HG02943 (cell line): ENCODE measurements around the gene RDX.
"Not testable (repeated sequence)": the region's sequence is repeated elsewhere in the genome, so short reads cannot be mapped to it uniquely, and the experiment has no call there.

Experiments used
- ATAC-seq: cut with Tn5 transposase; IDR thresholded peaks from one replicate; pipeline ENCODE4 v1.9.1; 2021; ENCODE audit warnings: mild to moderate bottlenecking, low read depth, moderate library complexity; ENCODE audit not compliant: unreplicated experiment

Gene RDX

DNA sequence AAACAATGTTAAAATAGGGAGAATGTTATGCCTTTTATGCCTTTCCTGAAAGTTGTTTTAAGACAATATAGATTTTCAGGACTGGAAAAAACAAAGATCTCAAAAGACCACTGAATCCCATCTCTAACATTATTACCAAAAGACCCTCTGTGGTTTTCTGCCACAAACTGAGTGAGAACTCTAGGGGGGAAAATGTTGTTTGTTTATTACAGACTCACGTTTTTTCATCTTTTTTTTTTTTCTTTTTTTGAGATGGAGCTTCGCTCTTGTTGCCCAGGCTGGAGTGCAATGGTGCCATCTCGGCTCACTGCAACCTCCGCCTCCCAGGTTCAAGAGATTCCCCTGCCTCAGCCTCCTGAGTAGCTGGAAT is 9.6 kb upstream of the RDX start:
- ATAC-seq = not testable (repeated sequence)

DNA sequence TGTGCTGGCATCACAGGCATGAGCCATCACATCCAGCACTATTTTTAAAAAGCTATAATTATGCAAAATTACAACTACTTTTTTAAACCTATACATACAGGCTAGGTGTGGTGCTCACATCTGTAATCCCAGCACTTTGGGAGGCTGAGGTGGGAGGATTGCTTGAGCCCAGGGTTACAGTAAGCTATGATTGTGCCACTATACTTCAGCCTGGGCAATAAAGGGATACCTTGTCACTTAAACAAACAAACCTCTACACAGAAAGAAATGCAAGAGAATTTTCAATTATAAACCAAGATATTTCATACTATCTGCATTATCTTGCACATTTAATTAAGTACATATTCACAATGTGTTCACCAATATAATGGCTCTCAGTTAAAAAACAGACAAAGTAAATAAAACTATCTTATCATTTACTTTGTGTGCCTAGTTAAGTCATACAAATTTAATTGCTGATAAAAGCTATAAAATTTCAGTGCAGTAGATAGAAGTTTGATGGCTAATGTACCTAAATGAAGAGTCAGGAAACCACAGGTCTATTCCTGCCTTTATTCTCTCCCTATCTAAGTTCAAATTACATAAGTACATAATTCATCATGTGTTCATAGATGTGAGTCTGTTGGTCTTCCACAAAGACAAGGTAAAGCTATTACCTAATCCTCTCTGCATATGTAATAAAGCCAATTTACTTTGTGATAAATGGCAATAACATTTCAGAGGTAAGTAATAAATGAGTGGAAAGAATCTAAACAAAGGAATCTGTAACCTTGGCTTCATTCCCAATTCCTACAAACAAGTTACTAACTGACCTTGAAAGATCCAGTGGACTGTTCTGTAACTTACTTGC is 9.0 kb upstream of the RDX start:
- no peak for ATAC-seq

DNA sequence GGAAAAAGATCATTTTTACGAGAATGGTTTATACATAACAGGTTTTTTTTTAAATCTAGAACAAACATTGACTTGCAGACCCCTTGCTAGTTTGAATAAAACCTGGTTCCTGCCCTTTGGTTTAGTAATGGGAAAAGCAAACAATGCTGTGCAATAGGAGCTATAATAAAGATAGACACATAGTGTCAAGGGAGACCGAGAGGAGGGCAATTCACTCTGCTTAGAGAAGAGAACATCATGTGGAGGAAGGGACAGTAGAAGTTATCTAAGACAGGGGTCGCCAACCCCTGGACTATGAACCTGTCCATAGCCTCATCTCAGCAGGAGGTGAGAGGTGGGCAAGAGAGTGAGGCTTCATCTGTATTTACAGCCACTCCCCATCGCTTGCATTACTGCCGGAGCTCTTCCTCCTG is 7.0 kb upstream of the RDX start:
- no peak for ATAC-seq

DNA sequence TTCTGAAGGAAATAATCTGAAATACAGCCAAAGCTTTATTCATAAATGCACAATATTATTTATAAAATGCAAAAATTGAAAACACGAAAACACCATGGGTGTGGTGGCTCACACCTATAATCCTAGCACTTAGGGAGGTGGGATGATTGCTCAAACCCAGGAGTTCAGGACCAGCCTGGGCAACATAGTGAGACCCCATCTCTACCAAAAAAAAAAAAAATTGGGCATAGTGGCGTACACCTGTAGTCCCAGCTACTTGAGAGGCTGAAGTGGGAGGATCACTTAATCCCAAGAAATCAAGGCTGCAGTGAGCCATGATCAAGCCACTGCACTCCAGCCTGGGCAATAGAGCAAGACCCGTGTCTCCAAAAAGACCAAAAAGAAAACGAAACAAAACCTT is 5.2 kb upstream of the RDX start:
- no peak for ATAC-seq

DNA sequence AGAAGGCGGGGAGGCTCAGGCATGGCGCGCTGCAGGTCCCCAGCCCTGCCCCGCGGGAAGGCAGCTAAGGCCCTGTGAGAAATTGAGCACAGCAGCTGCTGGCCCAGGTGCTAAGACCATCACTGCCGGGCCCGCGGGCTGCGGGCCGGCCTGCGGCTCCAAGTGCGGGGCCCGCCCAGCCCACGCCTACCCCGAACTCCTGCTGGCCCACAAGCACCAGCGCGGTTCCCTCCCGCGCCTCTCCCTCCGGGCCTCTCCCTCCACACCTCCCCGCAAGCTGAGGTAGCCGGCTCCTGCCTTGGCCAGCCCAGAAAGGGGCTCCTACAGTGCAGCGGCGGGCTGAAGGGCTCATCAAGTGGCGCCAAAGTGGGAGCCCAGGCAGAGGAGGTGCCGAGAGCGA is 4.6 kb upstream of the RDX start:
- ATAC-seq = no peak

DNA sequence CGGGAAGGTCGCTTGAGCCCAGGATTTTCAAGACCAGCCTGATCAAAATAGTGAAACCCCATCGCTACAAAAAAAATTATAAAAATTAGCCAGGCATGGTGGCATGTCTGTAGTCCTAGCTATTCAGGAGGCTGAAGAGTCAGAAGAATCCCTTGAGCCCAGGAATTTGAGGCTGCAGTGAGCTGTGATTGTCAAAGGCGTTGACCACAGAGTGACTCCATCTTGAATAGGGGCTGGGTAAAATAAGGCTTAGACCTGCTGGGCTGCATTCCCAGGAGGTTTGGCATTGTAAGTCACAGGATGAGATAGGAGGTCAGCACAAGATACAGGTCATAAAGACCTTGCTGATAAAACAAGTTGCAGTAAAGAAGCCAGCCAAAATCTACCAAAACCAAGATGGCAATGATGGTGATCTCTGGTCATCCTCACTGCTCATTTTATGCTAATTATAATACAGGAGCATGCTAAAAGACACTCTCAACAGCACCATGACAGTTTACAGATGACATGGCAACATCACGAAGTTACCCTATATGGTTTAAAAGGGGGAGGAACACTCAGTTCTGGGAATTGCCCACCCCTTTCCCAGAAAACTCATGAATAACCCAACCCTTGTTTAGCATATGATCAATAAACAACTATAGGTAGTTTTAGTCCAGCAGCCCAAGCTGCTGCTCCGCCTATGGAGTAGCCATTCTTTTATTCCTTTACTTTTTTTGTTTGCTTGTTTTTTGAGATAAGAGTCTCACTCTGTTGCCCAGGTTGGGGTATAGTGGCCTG is 2.8 kb upstream of the RDX start:
- ATAC-seq = no peak

DNA sequence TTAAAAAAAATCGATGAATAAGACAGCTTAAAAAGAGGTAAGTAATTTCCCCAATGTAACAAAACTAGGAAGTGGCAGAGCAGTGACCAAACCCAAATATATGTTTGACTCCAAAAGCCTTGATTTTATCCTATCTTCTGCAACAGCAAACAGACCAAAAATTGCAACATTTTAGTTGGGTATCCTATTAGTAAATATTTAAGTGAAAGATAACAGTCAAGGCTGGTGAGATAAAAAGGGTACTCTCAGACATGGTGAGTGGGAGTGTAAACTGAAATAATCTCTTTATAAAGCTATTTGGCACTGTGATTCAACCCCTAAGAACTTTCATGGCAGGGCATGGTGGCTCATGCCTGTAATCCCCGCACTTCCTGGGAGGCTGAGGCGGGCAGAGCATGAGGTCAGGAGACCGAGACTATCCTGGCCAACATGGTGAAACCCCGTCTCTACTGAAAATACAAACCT is 1.9 kb upstream of the RDX start:
- no peak for ATAC-seq

DNA sequence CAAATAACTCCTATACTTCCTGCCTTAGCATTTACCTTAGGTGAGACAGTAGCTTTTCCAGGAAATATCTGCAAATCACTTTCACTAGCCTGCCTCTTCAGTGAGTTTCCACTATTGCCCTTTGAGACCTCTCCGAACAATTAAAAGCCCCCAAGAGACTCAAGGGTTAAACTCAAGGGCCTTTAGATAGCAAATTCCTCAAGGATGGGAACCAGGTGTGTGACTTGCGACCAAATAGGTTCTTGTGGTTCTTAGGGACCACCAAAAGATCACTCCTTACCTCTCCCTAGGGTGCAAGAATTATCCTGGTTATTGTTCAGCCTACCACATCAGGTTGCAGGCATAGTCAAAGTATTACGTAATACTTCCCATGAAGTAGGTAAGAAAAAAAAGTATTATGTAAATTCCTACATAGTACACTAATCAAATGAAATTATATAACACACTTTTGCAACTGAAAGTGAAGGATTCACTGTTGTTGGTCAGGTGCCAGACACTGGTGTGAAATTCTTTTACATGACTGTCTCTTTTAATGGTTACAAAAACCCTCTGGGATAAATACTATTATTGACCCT is 1.4 kb upstream of the RDX start:
- ATAC-seq = no peak

DNA sequence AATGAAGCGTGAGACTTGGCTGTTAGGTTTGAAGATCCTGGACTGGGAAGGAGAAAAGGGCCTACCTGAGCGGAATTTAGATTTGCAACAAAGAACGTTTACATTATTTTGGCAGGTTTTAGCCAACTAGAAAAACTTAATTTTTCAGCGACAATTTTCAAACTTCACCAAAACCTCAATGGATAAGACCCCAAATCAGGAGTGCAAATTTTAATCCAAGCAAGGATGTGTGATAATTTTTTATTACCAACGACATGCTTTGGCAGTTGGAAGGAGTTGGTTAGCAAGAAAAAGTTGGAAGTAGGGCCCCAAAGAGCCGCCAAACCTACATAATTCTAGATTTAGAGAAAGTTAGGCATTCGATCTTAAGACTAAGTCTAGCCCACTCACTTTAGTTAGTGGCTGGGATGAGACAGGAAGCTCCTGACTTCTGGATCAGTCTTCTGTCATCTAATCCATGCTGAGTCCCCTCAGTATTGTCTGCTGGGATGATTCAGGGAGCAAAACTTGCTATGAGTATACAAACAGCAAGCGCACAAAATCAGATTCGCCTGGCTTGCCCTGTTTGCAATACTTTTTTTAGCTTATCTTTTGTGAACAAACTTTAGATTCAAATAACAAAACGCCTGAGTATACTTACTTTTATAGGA is 787 bp upstream of the RDX start:
- ATAC-seq = no peak

DNA sequence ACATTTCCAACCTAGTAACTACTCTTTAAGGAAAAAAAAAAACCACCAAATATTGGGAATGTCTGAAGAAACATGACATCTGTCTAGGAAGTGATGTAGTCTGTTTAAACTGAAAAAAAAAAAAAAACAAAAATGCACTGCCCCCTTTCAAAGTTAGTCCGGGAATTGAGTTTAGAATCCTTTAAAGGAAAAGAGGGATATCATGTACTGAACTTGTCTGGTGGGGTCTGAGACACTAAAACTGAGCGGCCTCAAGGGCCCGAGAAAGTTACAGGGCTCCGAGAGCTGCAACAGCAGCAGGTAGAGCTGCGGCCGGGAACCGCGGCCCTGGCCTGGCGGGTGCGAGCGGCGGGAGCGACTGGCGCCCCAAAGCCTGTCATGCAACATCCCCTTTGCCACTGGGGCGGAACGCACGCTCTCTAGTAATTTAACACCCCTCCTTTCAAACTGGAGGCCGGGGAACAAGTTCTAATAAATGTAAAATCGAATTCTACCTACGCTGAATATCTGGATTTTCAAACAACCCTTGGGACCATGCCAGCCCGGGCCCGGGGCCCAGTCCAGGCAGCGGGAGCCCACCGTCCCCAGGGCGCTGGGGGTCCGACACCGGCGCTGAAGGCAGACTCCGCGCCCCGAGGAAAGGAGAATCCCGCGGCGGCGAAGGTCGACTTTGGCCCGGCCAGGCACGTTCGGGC is 736 bp downstream of the RDX start:
- peak; percentile 65 for ATAC-seq

DNA sequence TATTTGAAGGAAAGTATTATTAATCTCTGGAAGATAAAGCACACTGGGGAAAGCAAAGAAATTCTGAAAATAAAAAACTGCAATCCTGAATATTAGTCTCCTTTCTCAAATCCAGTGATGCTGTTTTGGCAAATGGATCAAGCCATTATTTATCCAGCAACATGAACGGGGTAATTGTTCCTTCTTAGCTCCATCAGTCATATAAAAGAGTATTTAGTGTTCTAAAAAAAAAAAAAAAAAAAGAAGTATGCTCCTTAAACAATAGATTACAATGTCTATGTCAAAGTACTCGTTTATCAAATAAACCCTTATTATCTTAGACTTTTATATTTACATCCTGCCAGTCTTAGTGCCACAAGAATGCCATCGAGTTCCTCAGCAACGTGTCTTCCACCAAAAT is 1.3 kb downstream of the RDX start:
- no peak for ATAC-seq

DNA sequence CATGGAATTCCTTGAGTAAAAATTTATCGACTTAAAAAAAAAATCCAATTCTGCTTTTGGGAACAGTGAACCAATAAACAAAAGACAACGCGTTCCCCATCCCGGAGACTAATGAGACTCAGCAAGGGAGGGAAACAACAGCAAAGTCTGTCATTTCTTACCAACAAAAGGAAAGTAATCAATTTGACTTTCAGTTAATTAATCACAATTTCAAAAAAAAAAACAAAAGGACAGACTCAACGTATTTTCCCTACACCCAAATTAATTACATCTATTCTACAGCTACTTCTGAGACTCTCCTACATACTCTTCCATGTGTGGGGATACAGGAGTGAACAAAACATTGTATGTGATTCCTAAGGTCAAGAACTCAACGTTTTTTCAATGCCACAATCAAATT is 1.9 kb downstream of the RDX start:
- ATAC-seq = no peak

DNA sequence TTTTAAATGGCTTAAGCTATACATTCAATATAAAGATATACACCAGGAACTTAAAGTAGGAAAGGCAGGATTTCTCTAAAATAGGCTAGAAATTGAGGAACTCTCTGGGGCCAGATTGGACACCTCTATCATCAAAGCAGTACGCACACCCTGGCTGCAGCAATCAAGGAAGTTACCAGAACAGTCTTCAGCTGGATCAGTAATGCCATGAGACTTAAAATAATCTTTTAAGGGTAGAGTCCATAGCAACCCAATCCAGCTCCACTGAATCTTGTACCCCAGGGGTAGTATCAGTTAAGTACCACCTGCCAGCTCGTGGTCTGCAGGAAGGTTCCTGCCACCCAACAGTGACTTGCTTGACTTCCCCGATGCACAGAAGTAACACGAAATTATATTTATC is 3.0 kb downstream of the RDX start:
- ATAC-seq = no peak

DNA sequence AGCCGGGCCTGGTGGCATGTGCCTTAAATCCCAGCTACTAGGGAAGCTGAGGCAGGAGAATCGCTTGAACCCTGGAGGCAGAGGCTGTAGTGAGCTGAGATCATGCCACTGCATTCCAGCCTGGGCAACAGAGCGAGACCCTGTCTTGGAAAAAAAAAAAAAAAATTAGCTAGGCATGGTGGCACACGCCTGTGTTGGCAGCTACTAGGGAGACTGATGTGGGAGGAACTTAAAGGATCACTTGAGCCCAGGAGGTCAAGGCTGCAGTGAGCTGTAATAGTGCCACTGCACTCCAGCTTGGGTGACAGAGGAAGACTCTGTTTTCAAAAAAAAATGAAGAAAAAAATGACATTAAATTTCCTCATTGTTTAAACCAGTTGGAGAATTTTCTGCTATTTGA is 4.3 kb downstream of the RDX start:
- ATAC-seq = not testable (repeated sequence)

DNA sequence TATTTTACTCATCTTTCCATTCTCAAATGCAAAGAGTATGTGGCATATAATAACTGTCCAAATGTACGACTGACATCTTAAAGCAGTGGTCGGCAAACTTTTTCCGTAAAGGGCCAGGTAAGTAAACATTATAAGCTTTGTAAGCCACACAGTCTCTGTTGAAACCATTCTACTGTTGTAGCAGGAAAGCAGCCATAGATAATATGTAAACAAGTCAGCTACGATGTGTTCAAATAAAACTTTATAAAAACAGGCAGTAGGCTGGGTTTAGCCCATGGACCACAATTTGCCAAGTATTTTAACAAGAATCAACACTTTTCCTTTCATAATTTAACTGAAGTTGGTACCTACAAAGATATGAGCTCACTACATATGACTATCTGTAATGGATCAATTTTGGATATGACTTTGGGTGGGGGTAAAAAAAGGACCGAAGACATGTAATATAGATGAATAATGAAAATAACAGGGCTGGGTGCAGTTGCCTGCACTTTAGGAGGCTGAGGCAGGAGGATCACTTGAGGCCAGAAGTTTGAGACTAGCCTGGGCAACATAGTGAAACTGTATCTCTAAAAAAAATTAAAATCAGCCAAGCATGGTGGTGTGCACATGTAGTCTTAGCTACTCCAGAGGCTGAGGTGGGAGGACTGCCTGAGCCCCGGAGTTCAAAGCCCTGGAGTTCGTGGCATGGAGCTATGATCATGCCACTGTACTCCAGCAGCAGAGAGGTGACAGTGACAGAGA is 5.7 kb downstream of the RDX start:
- ATAC-seq = no peak

DNA sequence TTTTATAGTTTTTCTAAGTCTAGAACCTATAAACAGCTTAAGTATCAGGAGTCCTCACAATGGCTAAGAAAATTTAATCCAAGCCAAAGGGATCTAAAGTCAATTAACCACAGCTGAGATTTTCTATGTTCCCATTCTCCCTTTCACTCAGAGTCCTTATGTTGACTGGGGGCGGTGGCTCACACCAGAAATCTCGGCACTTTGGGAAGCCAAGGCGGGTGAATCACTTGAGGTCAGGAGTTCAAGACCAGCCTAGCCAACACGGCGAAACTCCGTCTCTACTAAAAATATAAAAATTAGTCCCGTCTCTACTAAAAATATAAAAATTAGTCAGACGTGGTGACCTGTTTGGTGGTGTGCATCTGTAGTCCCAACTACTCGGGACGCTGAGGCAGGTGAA is 6.9 kb downstream of the RDX start:
- no peak for ATAC-seq

DNA sequence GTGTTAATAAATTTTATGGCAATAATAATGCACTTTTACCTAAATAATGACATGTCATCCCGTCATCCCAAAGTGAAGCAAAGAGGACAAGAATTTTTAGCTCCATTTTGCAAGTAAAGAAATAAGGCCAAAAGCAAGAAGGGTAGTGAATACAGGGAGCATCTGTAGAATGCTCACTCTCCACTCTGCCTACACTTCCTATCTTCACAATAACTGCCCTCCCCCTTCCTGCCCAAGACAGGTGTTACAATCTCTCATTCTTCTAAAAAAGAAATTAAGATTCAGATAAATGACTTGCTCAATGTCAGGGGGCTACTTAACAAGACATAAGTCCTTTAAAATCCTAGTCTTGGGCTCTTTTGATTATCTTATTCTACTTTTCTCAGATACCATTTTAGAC is 8.9 kb downstream of the RDX start:
- no peak for ATAC-seq

DNA sequence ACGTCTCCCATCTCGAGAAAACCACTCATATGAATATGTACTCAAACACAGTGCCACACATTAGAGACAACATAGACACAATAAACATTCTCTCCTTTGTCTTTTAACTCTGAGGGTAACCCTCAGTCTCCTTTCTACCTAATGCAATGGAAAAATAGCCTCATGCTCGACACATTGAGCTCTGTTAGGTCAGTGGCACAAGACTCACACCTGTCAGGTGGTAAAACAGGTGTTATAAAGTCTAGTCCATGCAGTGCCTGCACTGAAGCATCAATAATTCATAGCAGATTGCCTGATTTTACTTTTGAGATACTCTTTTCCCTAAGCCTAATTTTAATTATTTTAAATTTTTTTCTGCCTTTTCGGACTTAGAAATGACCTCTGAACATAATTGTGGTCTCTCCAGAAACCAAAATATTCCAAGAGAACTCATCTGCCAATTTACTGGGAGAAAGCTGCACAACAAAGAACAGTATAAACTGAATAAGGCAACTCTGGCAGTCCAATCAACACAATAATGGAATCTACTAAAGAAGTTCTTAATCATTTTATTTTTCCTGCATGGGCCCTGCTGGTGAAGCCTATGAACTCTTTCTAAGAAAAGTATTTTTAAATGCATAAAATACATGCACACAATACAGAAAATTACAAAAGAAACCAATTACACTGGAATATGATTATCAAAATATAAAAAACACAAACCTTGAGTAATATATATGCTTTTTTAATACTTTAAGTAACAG is 9.9 kb downstream of the RDX start:
- no peak for ATAC-seq

DNA sequence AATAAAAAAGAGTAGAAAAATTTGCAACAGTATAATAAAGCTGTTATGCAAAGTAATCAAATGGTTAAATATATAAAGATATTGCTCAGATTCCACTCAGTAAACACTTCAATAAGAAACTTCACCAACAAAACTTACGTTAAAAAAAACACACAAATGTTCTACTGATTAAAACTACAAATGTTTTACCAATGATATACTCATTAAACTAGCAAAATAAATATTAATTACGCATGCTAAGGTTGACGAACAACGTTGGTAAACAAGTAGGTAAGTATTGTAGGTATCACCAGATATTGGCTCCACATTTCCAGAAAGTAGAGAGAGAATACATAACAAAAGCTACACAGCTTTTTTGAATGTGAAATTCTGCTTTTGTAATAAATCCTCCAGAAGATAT is 12.6 kb downstream of the RDX start:
- no peak for ATAC-seq
